Activated naive CD4-positive, alpha-beta T cell treated with anti-CD3 and anti-CD28 coated beads, Interleukin-2, amount 50 U/mL, for 16 hours (primary cell): ENCODE data around the gene RFK.
"Not testable (repeated sequence)": the region's sequence is repeated elsewhere in the genome, so short reads cannot be mapped to it uniquely, and the experiment has no call there.

ENCODE experiments used
- DNase-seq: peaks from one replicate; pipeline ENCODE4 v3.0.0-alpha.2; 2020

The RFK gene

GRCh38 chr9:76369583-76369982 is 24.6 kb downstream of the RFK start:
- DNase-seq = no peak

GRCh38 chr9:76366275-76366674 is 28.0 kb downstream of the RFK start:
- DNase-seq = no peak

GRCh38 chr9:76365028-76365427 is 29.2 kb downstream of the RFK start:
- no peak for DNase-seq

GRCh38 chr9:76363032-76363395 is 31.2 kb downstream of the RFK start:
- no peak for DNase-seq

GRCh38 chr9:76362332-76363031 is 31.7 kb downstream of the RFK start:
- not testable (repeated sequence) for DNase-seq

- DNase-seq = no peak
These were observed 34.5 kb downstream of the RFK start for GRCh38 chr9:76359766-76360165.

GRCh38 chr9:76359365-76359764 is 34.9 kb downstream of the RFK start:
- no peak for DNase-seq

- no peak for DNase-seq
These were observed 35.5 kb downstream of the RFK start for GRCh38 chr9:76358628-76359280.

GRCh38 chr9:76357555-76357954 is 36.7 kb downstream of the RFK start:
- no peak for DNase-seq

- DNase-seq = no peak
These were observed 38.3 kb downstream of the RFK start for GRCh38 chr9:76355886-76356285.

- DNase-seq = no peak
These were observed 40.0 kb downstream of the RFK start for GRCh38 chr9:76354221-76354620.

- no peak for DNase-seq
These were observed 40.9 kb downstream of the RFK start for GRCh38 chr9:76353280-76353679.

- DNase-seq = no peak
These were observed 42.1 kb downstream of the RFK start for GRCh38 chr9:76352026-76352620.

GRCh38 chr9:76351006-76351405 is 43.2 kb downstream of the RFK start:
- DNase-seq = no peak

- DNase-seq = no peak
These were observed 44.4 kb downstream of the RFK start for GRCh38 chr9:76349865-76350264.

- no peak for DNase-seq
These were observed 51.4 kb downstream of the RFK start for GRCh38 chr9:76342858-76343257.

- no peak for DNase-seq
These were observed 52.0 kb downstream of the RFK start for GRCh38 chr9:76342201-76342600.

- no peak for DNase-seq
These were observed 52.6 kb downstream of the RFK start for GRCh38 chr9:76341616-76342015.

- no peak for DNase-seq
These were observed 55.8 kb downstream of the RFK start for GRCh38 chr9:76338418-76338817.

GRCh38 chr9:76336027-76336426 is 58.2 kb downstream of the RFK start:
- DNase-seq = no peak
